Prostate gland (tissue), 2 donors: ENCODE measurements around the gene SMIM8. TPM values are rescaled to one million over a fixed set of nuclear protein-coding genes. Genes with fewer than 3 reads are reported as not detected.

ENCODE experiments used
- DNase-seq: peaks from one replicate; pipeline ENCODE4 v3.0.0-alpha.2; 2019; ENCODE audit warnings: low spot score
- H3K27ac ChIP-seq, 2 donors: fragments of 200-600 bp; sonication (generic); 2 replicates each; pipeline ENCODE4 v1.5.1; 2017 to 2019
- H3K27me3 ChIP-seq: fragments of 200-600 bp; sonication (generic); replicated peaks from 2 replicates; pipeline ENCODE4 v1.5.1; 2019; ENCODE audit not compliant: insufficient read depth
- H3K36me3 ChIP-seq, 2 donors: fragments of 200-600 bp; sonication (generic); 1 replicate in 1 of 2; 2 replicates in 1 of 2; pipeline versions ENCODE4 v1.5.1 to v1.8.1; 2017 to 2019
- H3K4me1 ChIP-seq: fragments of 200-600 bp; sonication (generic); replicated peaks from 2 replicates; pipeline ENCODE4 v1.5.1; 2019
- H3K4me3 ChIP-seq, 2 donors: fragments of 200-600 bp; sonication (generic); 2 replicates each; pipeline ENCODE4 v1.5.1; 2017 to 2019
- H3K9me3 ChIP-seq: fragments of 200-600 bp; sonication (generic); 2 replicates; pipeline ENCODE4 v1.5.1; 2017
- CTCF ChIP-seq, 4 experiments: fragments of 200-600 bp in 2 of 4; fragments of 450-650 bp in 2 of 4; sonication (generic) in 2 of 4; IDR thresholded peaks; 1 replicate in 3 of 4; 2 replicates in 1 of 4; pipeline ENCODE4 v1.5.1; 2016 to 2019; ENCODE audit warnings: antibody characterized with exemption in 4 of 4, mild to moderate bottlenecking in 2 of 4, moderate library complexity in 2 of 4
- POLR2A ChIP-seq: fragments of 450-650 bp; IDR thresholded peaks from one replicate; pipeline ENCODE4 v1.6.1; 2016; ENCODE audit warnings: antibody characterized with exemption, mild to moderate bottlenecking
- POLR2AphosphoS5 ChIP-seq: sonication (generic); formaldehyde crosslinking; IDR thresholded peaks from one replicate; pipeline ENCODE4 v1.6.1; 2017; ENCODE audit warnings: antibody characterized with exemption
- WGBS: methylation state at CpG from one replicate; pipeline ENCODE4 v1.1.5; 2018; 5-methylcytosine and 5-hydroxymethylcytosine counted together
- intact Hi-C: fragments of 100-400 bp; cut with DNase I; formaldehyde crosslinking; loops from one replicate; pipeline ENCODE4 v1.14.2; 2022
- total RNA-seq, 2 donors: library from RNA; depleted of rRNA; stranded (reverse); fragments of >200 nt; gene quantifications; one replicate each; pipeline ENCODE4 v1.1.0, GENCODE V29; 2016

Gene SMIM8
- total RNA-seq: 10 to 100 TPM in 1 of 2 donors, 1 to 10 TPM in 1; 6.1 to 12.9 TPM

- intact Hi-C loops: no loop called here
- H3K4me3 ChIP-seq: peak within 1 kb of the TSS; percentile 77 to 90
- under 1% methylated on average over 51 of the region's 60 CpGs for WGBS
- peak within 1 kb of the TSS; percentile 71 to 72 for H3K27ac ChIP-seq
- no peaks in the 10 kb centered on the region for H3K9me3 ChIP-seq
- no peaks in the 10 kb centered on the region for H3K4me1 ChIP-seq
- no peaks in the 10 kb centered on the region for H3K36me3 ChIP-seq
- TF ChIP-seq POLR2AphosphoS5: peak; percentile 62
- peak; percentile 86 to 98 (median 94) for TF ChIP-seq CTCF (IDR thresholded peaks at IDR 0.05)
- TF ChIP-seq POLR2A: peak; percentile 40
- DNase-seq: peak; percentile 78
- H3K27me3 ChIP-seq: no peaks in the 10 kb centered on the region
These were observed at the start of gene SMIM8 for GRCh38 chr6:87322304-87323212. Gene SMIM8, plus strand, starts transcription at chr6:87322588. Its CDS starts 14,444 bp downstream, at chr6:87337032.

DNA sequence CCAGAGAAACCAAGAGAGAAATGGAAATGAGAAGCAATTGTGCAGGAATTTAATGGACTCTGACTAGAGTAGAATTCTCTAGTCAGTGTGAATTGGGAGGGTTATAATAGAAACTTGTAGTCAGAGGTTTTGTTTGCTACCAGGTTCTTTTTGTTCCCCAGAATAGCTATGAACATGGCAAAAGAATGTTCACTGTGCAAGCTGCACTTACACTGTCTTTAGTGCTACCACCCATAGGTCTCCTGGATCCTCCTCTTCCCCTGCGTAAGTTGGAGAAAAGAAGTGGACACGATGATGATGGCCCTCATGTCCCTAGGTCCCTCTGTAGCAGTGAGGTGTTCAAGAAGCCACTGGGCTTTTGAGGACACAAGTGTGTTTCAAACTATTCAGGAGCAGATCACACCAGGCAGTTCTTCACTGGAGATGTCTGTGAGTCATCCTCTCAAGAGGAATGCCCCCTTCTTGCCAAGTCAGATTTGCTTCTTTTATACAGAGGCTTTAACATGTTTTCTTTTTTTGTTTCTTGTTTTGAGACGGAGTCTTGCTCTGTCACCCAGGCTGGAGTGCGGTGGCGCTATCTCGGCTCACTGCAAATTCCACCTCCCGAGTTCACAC is 47.6 kb upstream of the SMIM8 start:
- no peaks in the 10 kb centered on the region for H3K4me1 ChIP-seq
- DNase-seq: no peak
- no peaks in the 10 kb centered on the region for H3K36me3 ChIP-seq
- no peaks in the 10 kb centered on the region for H3K27me3 ChIP-seq
- no peak overlapping the region for H3K4me3 ChIP-seq
- WGBS: 84% methylated on average over 7 of the region's 7 CpGs
- TF ChIP-seq POLR2A (no peak), CTCF (IDR thresholded peaks at IDR 0.05) (no peak), POLR2AphosphoS5 (no peak)
- intact Hi-C loops: no loop called here
- no peak overlapping the region for H3K27ac ChIP-seq
- no peaks in the 10 kb centered on the region for H3K9me3 ChIP-seq

DNA sequence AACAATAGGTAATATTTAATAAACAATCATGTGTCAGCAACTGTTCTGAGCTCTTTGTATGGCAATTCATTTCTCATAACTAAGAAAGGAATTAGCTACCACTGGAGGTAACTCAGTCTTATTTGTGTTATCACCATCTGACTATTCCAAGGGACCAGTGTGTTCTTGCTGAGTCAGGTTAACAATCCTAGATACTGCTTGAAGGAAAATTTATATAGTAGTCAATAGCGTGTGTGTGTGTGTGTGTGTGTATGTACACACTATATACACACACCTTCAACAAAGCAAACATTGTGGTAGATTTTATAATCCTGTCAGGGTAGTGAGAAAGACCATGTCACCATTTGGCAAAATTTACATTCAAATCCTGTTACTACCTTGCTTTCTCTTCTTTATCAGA is 45.8 kb upstream of the SMIM8 start:
- Histone ChIP-seq H3K27me3 (no peaks in the 10 kb centered on the region), H3K9me3 (no peaks in the 10 kb centered on the region), H3K36me3 (no peaks in the 10 kb centered on the region), H3K4me1 (no peaks in the 10 kb centered on the region), H3K4me3 (no peak overlapping the region), H3K27ac (peak overlapping the region in 1 of 2 donors; percentile 51)
- DNase-seq: peak; percentile 10
- intact Hi-C loops: no loop called here
- 29% methylated on average over 1 of the region's 1 CpG for WGBS
- TF ChIP-seq CTCF (IDR thresholded peaks at IDR 0.05) (no peak), POLR2AphosphoS5 (peak; percentile 64)

DNA sequence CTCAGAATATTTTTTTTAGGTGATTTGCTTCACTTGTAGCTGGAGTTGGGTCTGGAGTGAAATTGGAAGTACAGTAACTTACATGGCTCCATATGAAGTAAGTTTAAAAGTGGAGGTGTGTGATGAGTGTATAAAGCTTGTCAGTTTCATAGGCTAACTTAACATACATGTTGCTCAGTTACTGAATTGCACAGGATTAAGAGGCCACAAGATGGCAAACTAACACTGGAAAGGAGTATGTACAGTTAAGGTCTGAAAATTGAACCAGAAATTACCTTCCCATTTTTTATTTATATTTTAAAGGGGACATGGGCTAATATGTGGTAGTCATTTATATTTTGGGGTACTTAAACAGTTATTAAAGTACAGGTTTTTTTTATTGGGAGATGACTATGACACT is 45.3 kb upstream of the SMIM8 start:
- no peaks in the 10 kb centered on the region for H3K27me3 ChIP-seq
- intact Hi-C loops: no loop called here
- H3K9me3 ChIP-seq: no peaks in the 10 kb centered on the region
- no peak overlapping the region for H3K4me3 ChIP-seq
- TF ChIP-seq CTCF (IDR thresholded peaks at IDR 0.05) (peak in 2 of 4 experiments; percentile 6 to 12), POLR2A (no peak), POLR2AphosphoS5 (no peak)
- H3K36me3 ChIP-seq: no peaks in the 10 kb centered on the region
- no peak for DNase-seq
- H3K4me1 ChIP-seq: no peaks in the 10 kb centered on the region
- H3K27ac ChIP-seq: no peak overlapping the region
